ENCODE measurements around the gene ACSM3. TPM values are rescaled to one million over a fixed set of nuclear protein-coding genes. Genes with fewer than 3 reads are reported as not detected.

ACSM3 gene
- polyA plus RNA-seq, 2 of the 4 experiments (the other 2 are of a cell fraction), result 2.9 to 15.7 TPM

- Histone ChIP-seq H3K4me1 (no peaks in the 10 kb centered on the region), H3K4me2 (no peak overlapping the region), H3K9me3 (0 out of 3 replicates have a peak, but pooled peaks cover 3% of the 10 kb centered on the region), H3K27ac (no peak overlapping the region), H3K4me3 (no peak overlapping the region)
- ChIA-PET CTCF (interaction anchor here (0.8 to 2.0 kb wide), 5 partner anchors 9 to 18 kb away, joined by 3 to 5 read pairs (median 3); no protein-coding TSS in a partner anchor), POLR2A (no interaction called here)
- 65% methylated on average over 2 of the region's 2 CpGs for WGBS (ENCODE audit: missing lambda C conversion rate)
- TF ChIP-seq NPAS2 (CRISPR knock-in tag; IDR thresholded peaks at IDR 0.05; ENCODE audit: borderline replicate concordance), result no peak
- TF ChIP-seq JUN (IDR thresholded peaks at IDR 0.05), result no peak
- TF ChIP-seq POLR2A (IDR thresholded peaks at IDR 0.05; ENCODE audit: low read length), result no peak
- TF ChIP-seq SREBF2 (IDR thresholded peaks at IDR 0.05), result no peak
- ATAC-seq, result no peak
- no peak for DNase-seq (ENCODE audit: low read depth in 1 of 2, low spot score in 1 of 2)
- no peak for FAIRE-seq
These were observed 69.3 kb downstream of the ACSM3 start for GRCh38 chr16:20833086-20833485.

GRCh38 chr16:20838240-20838639 is 74.4 kb downstream of the ACSM3 start:
- TF ChIP-seq MAX (IDR thresholded peaks at IDR 0.05) (no peak), HOXA7 (CRISPR knock-in tag; IDR thresholded peaks at IDR 0.05) (no peak), ZSCAN20 (CRISPR knock-in tag; IDR thresholded peaks at IDR 0.05) (no peak), NPAS2 (CRISPR knock-in tag; IDR thresholded peaks at IDR 0.05; ENCODE audit: borderline replicate concordance) (no peak), HDAC2 (IDR thresholded peaks at IDR 0.05) (no peak), ATOH8 (CRISPR knock-in tag; IDR thresholded peaks at IDR 0.05; ENCODE audit: low read depth) (no peak), MAFK (IDR thresholded peaks at IDR 0.05; ENCODE audit: partially characterized antibody) (no peak), JUN (IDR thresholded peaks at IDR 0.05) (no peak), ZFP36 (IDR thresholded peaks at IDR 0.05; ENCODE audit: borderline replicate concordance, partially characterized antibody) (no peak), GATA3 (IDR thresholded peaks at IDR 0.05; ENCODE audit: borderline replicate concordance) (no peak), EP300 (IDR thresholded peaks at IDR 0.05) (no peak), ZNF302 (CRISPR knock-in tag; IDR thresholded peaks at IDR 0.05) (no peak), CBX2 (IDR thresholded peaks at IDR 0.05; ENCODE audit: borderline replicate concordance, low read depth) (no peak), KDM1A (IDR thresholded peaks at IDR 0.05; ENCODE audit: low read depth) (no peak), ZC3H11A (IDR thresholded peaks at IDR 0.05) (no peak), RNF2 (IDR thresholded peaks at IDR 0.05; ENCODE audit: borderline replicate concordance, low read depth) (no peak)
- FAIRE-seq (no peak), DNase-seq (ENCODE audit: low read depth in 1 of 2, low spot score in 1 of 2) (no peak), ATAC-seq (no peak)
- no peak overlapping the region for H3K27ac ChIP-seq
- H3K4me3 ChIP-seq, result no peak overlapping the region
- CTCF ChIA-PET, result interaction anchor here (0.5 to 2.4 kb wide), 3 partner anchors 11 to 120 kb away, joined by 4 to 7 read pairs (median 4); no protein-coding TSS in a partner anchor
- no peak overlapping the region for H3K4me2 ChIP-seq
- H3K9me3 ChIP-seq, result 0 out of 3 replicates have a peak, but pooled peaks cover 3% of the 10 kb centered on the region
- 61% methylated on average over 1 of the region's 1 CpG for WGBS (ENCODE audit: missing lambda C conversion rate)
- POLR2A ChIA-PET, result no interaction called here
- no peaks in the 10 kb centered on the region for H3K4me1 ChIP-seq

GRCh38 chr16:20839504-20839903 is 75.7 kb downstream of the ACSM3 start:
- TF ChIP-seq TFCP2L1 (CRISPR knock-in tag; IDR thresholded peaks at IDR 0.05) (no peak), CHD4 (IDR thresholded peaks at IDR 0.05; ENCODE audit: borderline replicate concordance) (no peak)
- H3K4me1 ChIP-seq, result no peaks in the 10 kb centered on the region
- ATAC-seq (no peak), DNase-seq (ENCODE audit: low read depth in 1 of 2, low spot score in 1 of 2) (no peak), FAIRE-seq (no peak)
- 89% methylated on average over 2 of the region's 2 CpGs for WGBS (ENCODE audit: missing lambda C conversion rate)
- ChIA-PET POLR2A (no interaction called here), CTCF (no interaction called here)
- 0 out of 3 replicates have a peak, but pooled peaks cover 3% of the 10 kb centered on the region for H3K9me3 ChIP-seq
- H3K27ac ChIP-seq, result no peak overlapping the region
- H3K4me3 ChIP-seq, result no peak overlapping the region
- H3K4me2 ChIP-seq, result no peak overlapping the region

GRCh38 chr16:20844054-20844453 is 80.2 kb downstream of the ACSM3 start:
- Histone ChIP-seq H3K4me1 (no peaks in the 10 kb centered on the region), H3K9me3 (no peaks in the 10 kb centered on the region), H3K27ac (no peak overlapping the region), H3K4me2 (no peak overlapping the region), H3K4me3 (no peak overlapping the region)
- ChIA-PET CTCF (interaction anchor here (1.2 to 1.7 kb wide), 4 partner anchors 10 to 240 kb away, joined by 3 to 6 read pairs (median 3); partner anchors contain the start of genes ERI2 and REXO5), POLR2A (no interaction called here)
- no peak for ATAC-seq
- no peak for DNase-seq (ENCODE audit: low read depth in 1 of 2, low spot score in 1 of 2)
- TF ChIP-seq MAZ (IDR thresholded peaks at IDR 0.05; ENCODE audit: borderline replicate concordance, low read depth, low read length), result no peak
- WGBS (ENCODE audit: missing lambda C conversion rate), result 86% methylated on average over 2 of the region's 2 CpGs
- FAIRE-seq, result no peak

Data from A549 (cell line).